ENCODE measurements around the gene PPP2R2B.

DNA sequence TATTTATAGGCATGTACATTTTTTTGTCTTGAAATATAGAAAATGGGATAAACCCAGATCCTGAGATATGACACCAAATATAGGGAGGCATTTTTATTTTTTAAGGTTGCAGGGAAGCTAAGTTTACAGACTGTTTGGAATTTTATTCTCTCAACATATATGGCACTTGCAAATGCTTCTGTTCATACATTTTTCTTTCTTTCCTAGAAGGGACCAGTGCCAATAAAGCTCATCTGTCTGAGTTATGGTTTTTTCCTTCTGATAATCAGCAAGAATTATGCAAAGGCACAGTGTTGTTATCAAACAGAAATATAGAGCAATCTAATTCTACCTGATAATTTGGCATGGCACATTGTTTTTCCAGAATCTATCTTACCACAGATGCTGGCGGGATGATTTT is 205.7 kb downstream of the PPP2R2B start:
- TF ChIP-seq, protein P1, sequence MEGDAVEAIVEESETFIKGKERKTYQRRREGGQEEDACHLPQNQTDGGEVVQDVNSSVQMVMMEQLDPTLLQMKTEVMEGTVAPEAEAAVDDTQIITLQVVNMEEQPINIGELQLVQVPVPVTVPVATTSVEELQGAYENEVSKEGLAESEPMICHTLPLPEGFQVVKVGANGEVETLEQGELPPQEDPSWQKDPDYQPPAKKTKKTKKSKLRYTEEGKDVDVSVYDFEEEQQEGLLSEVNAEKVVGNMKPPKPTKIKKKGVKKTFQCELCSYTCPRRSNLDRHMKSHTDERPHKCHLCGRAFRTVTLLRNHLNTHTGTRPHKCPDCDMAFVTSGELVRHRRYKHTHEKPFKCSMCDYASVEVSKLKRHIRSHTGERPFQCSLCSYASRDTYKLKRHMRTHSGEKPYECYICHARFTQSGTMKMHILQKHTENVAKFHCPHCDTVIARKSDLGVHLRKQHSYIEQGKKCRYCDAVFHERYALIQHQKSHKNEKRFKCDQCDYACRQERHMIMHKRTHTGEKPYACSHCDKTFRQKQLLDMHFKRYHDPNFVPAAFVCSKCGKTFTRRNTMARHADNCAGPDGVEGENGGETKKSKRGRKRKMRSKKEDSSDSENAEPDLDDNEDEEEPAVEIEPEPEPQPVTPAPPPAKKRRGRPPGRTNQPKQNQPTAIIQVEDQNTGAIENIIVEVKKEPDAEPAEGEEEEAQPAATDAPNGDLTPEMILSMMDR (conservative IDR thresholded peaks at IDR 0.05 in 1 of 2, IDR thresholded peaks at IDR 0.05 in 1 of 2; ENCODE audit: low read depth in 1 of 2, low read length in 2 of 2), result no peak
- no peak for TF ChIP-seq EZH2 (IDR thresholded peaks at IDR 0.05; ENCODE audit: low read length, missing control alignments)

Data from fibroblast of lung (primary cell).